Testis (tissue), 3 donors: Measurements from ENCODE around the gene FBXL3. TPM values are rescaled to one million over a fixed set of nuclear protein-coding genes. Genes with fewer than 3 reads are reported as not detected.

ENCODE experiments used
- DNase-seq: peaks from one replicate; pipeline ENCODE4 v3.0.0-alpha.2; 2019
- H3K27ac ChIP-seq, 2 donors: fragments of 200-600 bp; sonication (generic); one replicate each; pipeline ENCODE4 v1.5.1; 2019
- H3K27me3 ChIP-seq: fragments of 200-600 bp; sonication (generic); one replicate; pipeline ENCODE4 v1.5.1; 2019
- H3K36me3 ChIP-seq: fragments of 200-600 bp; sonication (generic); one replicate; pipeline ENCODE4 v1.5.1; 2017; ENCODE audit warnings: low read depth; ENCODE audit errors: missing control alignments
- H3K4me1 ChIP-seq: fragments of 200-600 bp; sonication (generic); one replicate; pipeline ENCODE4 v1.5.1; 2019
- H3K4me3 ChIP-seq, 2 donors: fragments of 200-600 bp; sonication (generic); one replicate each; pipeline ENCODE4 v1.5.1; 2017 to 2019
- H3K9me3 ChIP-seq: fragments of 200-600 bp; sonication (generic); one replicate; pipeline ENCODE4 v1.5.1; 2017
- POLR2A ChIP-seq: fragments of 450-650 bp; IDR thresholded peaks from one replicate; pipeline ENCODE4 v1.6.1; 2017; ENCODE audit warnings: antibody characterized with exemption, mild to moderate bottlenecking, moderate library complexity
- WGBS, 2 donors: methylation state at CpG; one replicate each; pipeline ENCODE4 v1.1.5; 2018; 5-methylcytosine and 5-hydroxymethylcytosine counted together
- intact Hi-C: fragments of 100-400 bp; cut with DNase I; formaldehyde crosslinking; loops from one replicate; pipeline ENCODE4 v1.15.1; 2023; ENCODE audit warnings: low total_unique reads
- polyA plus RNA-seq: library from polyadenylated mRNA; stranded (reverse); fragments of 350-450 nt; fragmentation: Illumina TruSeq; extraction: RNeasy Lipid Tissue Mini Kit (QIAGEN cat#74804); gene quantifications from one replicate; pipeline ENCODE4 v1.2.3, GENCODE V29; 2014; ENCODE audit warnings: low read depth, low replicate concordance; ENCODE audit not compliant: insufficient read depth
- total RNA-seq, 2 donors: library from RNA; depleted of rRNA; stranded (reverse); fragments of >200 nt; gene quantifications; one replicate each; pipeline ENCODE4 v1.2.3, GENCODE V29; 2016
- TF ChIP-seq, protein P1 (sequence below), 3 experiments: fragments of 450-650 bp in 2 of 3; fragments of 200-600 bp in 1 of 3; sonication (generic) in 1 of 3; IDR thresholded peaks; one replicate each; pipeline ENCODE4 v1.5.1; 2016 to 2019; ENCODE audit warnings: antibody characterized with exemption in 3 of 3, mild to moderate bottlenecking in 2 of 3, moderate library complexity in 1 of 3

The FBXL3 gene
- total and polyA plus RNA-seq, 3 donors from 2014 or later: 51.0 to 111 (median 84.0) TPM

DNA sequence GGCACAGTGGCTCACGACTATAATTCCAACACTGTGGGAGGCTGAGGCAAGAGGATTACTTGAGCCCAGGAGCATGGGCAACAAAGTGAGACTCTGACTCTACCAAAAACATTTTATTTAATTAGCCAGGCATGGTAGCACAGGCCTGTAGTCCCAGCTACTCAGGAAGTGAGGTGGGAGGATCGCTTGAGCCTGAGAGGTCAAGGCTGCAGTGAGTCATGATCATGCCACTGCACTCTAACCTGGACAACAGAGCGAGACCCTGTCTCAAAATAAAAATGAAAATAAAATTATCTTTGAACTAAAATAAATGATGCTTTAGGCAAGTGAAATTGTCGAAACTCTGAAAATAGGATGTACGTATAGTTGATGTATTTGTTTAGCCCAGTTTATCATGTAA lies 43.3 kb downstream of the FBXL3 start:
- no peaks in the 10 kb centered on the region for H3K36me3 ChIP-seq
- no peak for DNase-seq
- intact Hi-C loops: no loop called here
- H3K27me3 ChIP-seq: no peaks in the 10 kb centered on the region
- no peaks in the 10 kb centered on the region for H3K4me1 ChIP-seq
- H3K27ac ChIP-seq: no peak overlapping the region
- 72 to 83% methylated on average over 5 of the region's 5 CpGs for WGBS, 2 donors
- TF ChIP-seq, protein P1, sequence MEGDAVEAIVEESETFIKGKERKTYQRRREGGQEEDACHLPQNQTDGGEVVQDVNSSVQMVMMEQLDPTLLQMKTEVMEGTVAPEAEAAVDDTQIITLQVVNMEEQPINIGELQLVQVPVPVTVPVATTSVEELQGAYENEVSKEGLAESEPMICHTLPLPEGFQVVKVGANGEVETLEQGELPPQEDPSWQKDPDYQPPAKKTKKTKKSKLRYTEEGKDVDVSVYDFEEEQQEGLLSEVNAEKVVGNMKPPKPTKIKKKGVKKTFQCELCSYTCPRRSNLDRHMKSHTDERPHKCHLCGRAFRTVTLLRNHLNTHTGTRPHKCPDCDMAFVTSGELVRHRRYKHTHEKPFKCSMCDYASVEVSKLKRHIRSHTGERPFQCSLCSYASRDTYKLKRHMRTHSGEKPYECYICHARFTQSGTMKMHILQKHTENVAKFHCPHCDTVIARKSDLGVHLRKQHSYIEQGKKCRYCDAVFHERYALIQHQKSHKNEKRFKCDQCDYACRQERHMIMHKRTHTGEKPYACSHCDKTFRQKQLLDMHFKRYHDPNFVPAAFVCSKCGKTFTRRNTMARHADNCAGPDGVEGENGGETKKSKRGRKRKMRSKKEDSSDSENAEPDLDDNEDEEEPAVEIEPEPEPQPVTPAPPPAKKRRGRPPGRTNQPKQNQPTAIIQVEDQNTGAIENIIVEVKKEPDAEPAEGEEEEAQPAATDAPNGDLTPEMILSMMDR (IDR thresholded peaks at IDR 0.05): no peak
- TF ChIP-seq POLR2A: no peak
- no peak overlapping the region for H3K4me3 ChIP-seq
- H3K9me3 ChIP-seq: no peaks in the 10 kb centered on the region

DNA sequence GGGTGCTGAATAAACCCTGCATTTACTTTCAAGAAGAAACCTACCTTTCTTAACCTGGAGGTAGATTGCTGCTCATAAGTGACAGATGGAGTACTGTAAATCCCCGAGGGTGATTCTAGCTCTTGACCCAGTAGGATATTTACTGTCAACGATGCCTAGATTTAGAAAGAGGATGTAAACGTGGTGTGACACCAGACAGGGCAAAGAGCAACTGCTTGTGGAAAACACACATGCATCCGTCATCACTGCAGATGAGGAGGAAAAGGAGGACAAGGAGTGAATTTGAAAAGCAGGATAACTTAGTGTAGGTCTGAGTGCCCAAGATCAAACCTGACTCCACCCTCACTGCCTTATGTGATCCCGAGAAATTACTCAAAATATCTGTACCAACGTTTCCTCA lies 44.9 kb downstream of the FBXL3 start:
- Histone ChIP-seq H3K9me3 (no peaks in the 10 kb centered on the region), H3K27ac (no peak overlapping the region), H3K4me1 (no peaks in the 10 kb centered on the region), H3K27me3 (no peaks in the 10 kb centered on the region), H3K36me3 (no peaks in the 10 kb centered on the region), H3K4me3 (no peak overlapping the region)
- no peak for DNase-seq
- no peak for TF ChIP-seq POLR2A
- TF ChIP-seq, protein P1 (IDR thresholded peaks at IDR 0.05): no peak
- 72 to 85% methylated on average over 6 of the region's 6 CpGs for WGBS, 2 donors
- intact Hi-C loops: no loop called here

DNA sequence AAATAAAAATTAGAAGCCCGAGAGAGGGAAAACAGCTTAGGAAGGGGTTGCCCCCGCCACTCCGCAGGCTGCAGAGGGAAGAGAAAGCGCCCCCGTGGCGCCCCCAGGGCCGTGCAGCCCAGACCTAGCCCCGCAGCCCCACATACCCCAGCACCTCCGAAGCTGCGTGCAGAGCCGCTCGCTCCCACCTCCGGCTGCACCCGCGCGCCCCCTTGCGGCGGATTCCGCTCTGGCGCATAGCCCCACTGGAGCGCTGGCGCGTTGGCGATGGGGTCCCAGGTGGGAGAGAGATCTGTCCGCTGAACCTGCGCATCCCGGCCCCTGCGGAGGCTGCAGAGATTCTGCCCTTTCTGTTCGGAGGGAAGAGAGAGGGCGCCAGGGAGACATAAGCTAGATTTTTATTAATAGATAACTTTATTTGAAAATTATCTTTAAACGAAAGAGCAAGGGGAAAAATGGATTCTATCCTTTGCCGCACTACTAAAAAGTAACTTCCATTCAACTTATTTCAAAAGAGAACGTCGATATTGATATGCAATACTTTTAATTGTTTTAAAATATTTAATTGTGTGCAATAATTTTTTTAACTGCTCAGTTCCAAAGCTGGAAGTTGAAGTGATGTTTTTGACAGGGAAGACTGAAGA lies 46.8 kb downstream of the FBXL3 start:
- no peaks in the 10 kb centered on the region for H3K27me3 ChIP-seq
- TF ChIP-seq, protein P1 (IDR thresholded peaks at IDR 0.05): peak; percentile 84 to 97 (median 85)
- no peak for TF ChIP-seq POLR2A
- intact Hi-C loops: no loop called here
- no peaks in the 10 kb centered on the region for H3K36me3 ChIP-seq
- DNase-seq: peak; percentile 88
- WGBS, 2 donors: 2 to 3% methylated on average over 34 of the region's 34 CpGs
- no peaks in the 10 kb centered on the region for H3K4me1 ChIP-seq
- no peaks in the 10 kb centered on the region for H3K9me3 ChIP-seq
- no peak overlapping the region for H3K27ac ChIP-seq
- H3K4me3 ChIP-seq: peak overlapping the region; percentile 30 to 33

DNA sequence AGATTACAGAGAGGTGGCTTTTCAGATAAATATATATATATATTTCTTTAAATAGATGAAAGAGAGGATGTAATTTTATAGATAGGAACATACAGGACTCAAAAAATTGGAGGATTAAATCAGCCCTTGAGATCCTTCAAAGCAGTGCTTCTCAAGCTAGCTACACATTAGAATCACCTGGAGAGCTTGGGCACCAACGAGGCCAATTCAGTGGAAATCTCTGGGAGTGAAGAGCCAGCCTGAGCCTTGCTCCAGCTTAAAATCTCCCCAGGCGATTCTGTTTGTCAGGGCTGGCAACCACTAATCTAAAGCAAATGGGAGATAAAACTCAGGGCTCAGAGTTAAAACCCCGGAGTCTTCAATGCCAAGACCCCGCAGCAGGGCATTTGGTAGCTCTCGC lies 50.0 kb downstream of the FBXL3 start:
- no peaks in the 10 kb centered on the region for H3K27me3 ChIP-seq
- intact Hi-C loops: no loop called here
- DNase-seq: no peak

More for the DNA sequence above, 50.0 kb downstream of the FBXL3 start:
- H3K4me3 ChIP-seq: no peak overlapping the region
- no peaks in the 10 kb centered on the region for H3K36me3 ChIP-seq
- 87 to 91% methylated on average over 5 of the region's 5 CpGs for WGBS, 2 donors
- H3K27ac ChIP-seq: no peak overlapping the region
- no peaks in the 10 kb centered on the region for H3K4me1 ChIP-seq
- H3K9me3 ChIP-seq: no peaks in the 10 kb centered on the region
- TF ChIP-seq, protein P1 (IDR thresholded peaks at IDR 0.05): no peak
